Mucosa of stomach (tissue), 1 donor: ENCODE data around the gene HOMER2.
"Not testable (repeated sequence)": the region's sequence is repeated elsewhere in the genome, so short reads cannot be mapped to it uniquely, and the experiment has no call there.

Source experiments
- H3K27me3 ChIP-seq: one replicate; pipeline ENCODE4 v1.7.0; 2013; ENCODE audit warnings: mild to moderate bottlenecking, low read length; ENCODE audit not compliant: control insufficient read depth, insufficient read depth
- H3K36me3 ChIP-seq: one replicate; pipeline ENCODE4 v1.7.0; 2013; ENCODE audit warnings: low read length; ENCODE audit not compliant: control insufficient read depth, insufficient read depth
- H3K4me1 ChIP-seq: one replicate; pipeline ENCODE4 v1.7.0; 2013; ENCODE audit warnings: mild to moderate bottlenecking, low read length; ENCODE audit not compliant: control insufficient read depth, insufficient read depth
- H3K4me3 ChIP-seq: one replicate; pipeline ENCODE4 v1.7.0; 2013; ENCODE audit warnings: low read length
- H3K9ac ChIP-seq: one replicate; pipeline ENCODE4 v1.7.0; 2013; ENCODE audit warnings: mild to moderate bottlenecking, low read length, moderate library complexity
- H3K9me3 ChIP-seq: one replicate; pipeline ENCODE4 v1.7.0; 2013; ENCODE audit warnings: mild to moderate bottlenecking, low read length, moderate library complexity; ENCODE audit not compliant: control insufficient read depth
- donor health status: Pancreatic carcinoma.

The HOMER2 gene

GRCh38 chr15:82880704-82881103, 71.8 kb downstream of the HOMER2 start:
- Histone ChIP-seq H3K4me1 (no peaks in the 10 kb centered on the region), H3K9ac (no peak overlapping the region), H3K27me3 (no peaks in the 10 kb centered on the region), H3K9me3 (no peaks in the 10 kb centered on the region), H3K36me3 (no peaks in the 10 kb centered on the region), H3K4me3 (no peak overlapping the region)

GRCh38 chr15:82878325-82878724, 74.2 kb downstream of the HOMER2 start:
- H3K9ac ChIP-seq: no peak overlapping the region

GRCh38 chr15:82877825-82878224, 74.7 kb downstream of the HOMER2 start:
- Histone ChIP-seq H3K27me3 (no peaks in the 10 kb centered on the region), H3K4me3 (no peak overlapping the region), H3K36me3 (no peaks in the 10 kb centered on the region), H3K9me3 (no peaks in the 10 kb centered on the region), H3K4me1 (no peaks in the 10 kb centered on the region), H3K9ac (no peak overlapping the region)

More at GRCh38 chr15:82878325-82878724, 74.2 kb downstream of the HOMER2 start:
- no peaks in the 10 kb centered on the region for H3K36me3 ChIP-seq
- H3K4me1 ChIP-seq: no peaks in the 10 kb centered on the region
- H3K27me3 ChIP-seq: no peaks in the 10 kb centered on the region
- no peak overlapping the region for H3K4me3 ChIP-seq
- no peaks in the 10 kb centered on the region for H3K9me3 ChIP-seq

GRCh38 chr15:82875411-82876003, 77.0 kb downstream of the HOMER2 start:
- H3K36me3 ChIP-seq: no peaks in the 10 kb centered on the region
- H3K9me3 ChIP-seq: no peaks in the 10 kb centered on the region
- no peak overlapping the region for H3K4me3 ChIP-seq
- H3K27me3 ChIP-seq: no peaks in the 10 kb centered on the region
- H3K4me1 ChIP-seq: no peaks in the 10 kb centered on the region
- H3K9ac ChIP-seq: no peak overlapping the region

GRCh38 chr15:82874961-82875360, 77.6 kb downstream of the HOMER2 start:
- no peaks in the 10 kb centered on the region for H3K4me1 ChIP-seq
- H3K9ac ChIP-seq: no peak overlapping the region
- no peak overlapping the region for H3K4me3 ChIP-seq
- H3K36me3 ChIP-seq: no peaks in the 10 kb centered on the region
- no peaks in the 10 kb centered on the region for H3K27me3 ChIP-seq
- no peaks in the 10 kb centered on the region for H3K9me3 ChIP-seq

GRCh38 chr15:82874267-82874666, 78.3 kb downstream of the HOMER2 start:
- Histone ChIP-seq H3K36me3 (no peaks in the 10 kb centered on the region), H3K9ac (no peak overlapping the region), H3K9me3 (no peaks in the 10 kb centered on the region), H3K4me3 (no peak overlapping the region), H3K27me3 (no peaks in the 10 kb centered on the region), H3K4me1 (no peaks in the 10 kb centered on the region)

GRCh38 chr15:82873000-82873680, 79.4 kb downstream of the HOMER2 start:
- H3K36me3 ChIP-seq: no peaks in the 10 kb centered on the region
- no peaks in the 10 kb centered on the region for H3K4me1 ChIP-seq
- H3K9ac ChIP-seq: no peak overlapping the region

GRCh38 chr15:82871832-82872484, 80.6 kb downstream of the HOMER2 start:
- Histone ChIP-seq H3K4me1 (no peaks in the 10 kb centered on the region), H3K4me3 (no peak overlapping the region), H3K9ac (no peak overlapping the region), H3K9me3 (no peaks in the 10 kb centered on the region), H3K27me3 (no peaks in the 10 kb centered on the region), H3K36me3 (no peaks in the 10 kb centered on the region)

More at GRCh38 chr15:82873000-82873680, 79.4 kb downstream of the HOMER2 start:
- no peaks in the 10 kb centered on the region for H3K9me3 ChIP-seq
- H3K4me3 ChIP-seq: no peak overlapping the region
- no peaks in the 10 kb centered on the region for H3K27me3 ChIP-seq

GRCh38 chr15:82871358-82871757, 81.2 kb downstream of the HOMER2 start:
- no peaks in the 10 kb centered on the region for H3K36me3 ChIP-seq
- H3K9me3 ChIP-seq: no peaks in the 10 kb centered on the region
- H3K4me1 ChIP-seq: no peaks in the 10 kb centered on the region
- H3K9ac ChIP-seq: no peak overlapping the region
- H3K4me3 ChIP-seq: no peak overlapping the region
- H3K27me3 ChIP-seq: no peaks in the 10 kb centered on the region

- Histone ChIP-seq H3K4me3 (no peak overlapping the region), H3K9ac (no peak overlapping the region), H3K27me3 (no peaks in the 10 kb centered on the region), H3K36me3 (no peaks in the 10 kb centered on the region), H3K4me1 (no peaks in the 10 kb centered on the region), H3K9me3 (no peaks in the 10 kb centered on the region)
Observed at GRCh38 chr15:82870727-82871320, 81.7 kb downstream of the HOMER2 start.

GRCh38 chr15:82865981-82866380, 86.5 kb downstream of the HOMER2 start:
- not testable (repeated sequence) for H3K27me3 ChIP-seq, H3K4me3 ChIP-seq, H3K4me1 ChIP-seq, H3K9me3 ChIP-seq, H3K9ac ChIP-seq, H3K36me3 ChIP-seq

GRCh38 chr15:82865581-82865980, 86.9 kb downstream of the HOMER2 start:
- H3K4me1 ChIP-seq, H3K36me3 ChIP-seq, H3K27me3 ChIP-seq, H3K9me3 ChIP-seq, H3K9ac ChIP-seq, H3K4me3 ChIP-seq: not testable (repeated sequence)
